ENCODE results near the gene TNFSF13B.

Gene TNFSF13B

GRCh38 chr13:108352599-108352998, 83.1 kb downstream of the TNFSF13B start:
- no peak for TF ChIP-seq CTCF (IDR thresholded peaks at IDR 0.05; ENCODE audit: borderline replicate concordance, control extremely low read depth, extremely low read depth, insufficient read depth, missing control alignments)
- in situ Hi-C loops (cut with MboI; ENCODE audit: low sequenced_read_pairs, unreplicated experiment): no loop called here
- no peak for DNase-seq (ENCODE audit: low spot score)

- DNase-seq (ENCODE audit: low spot score): no peak
- no peak for TF ChIP-seq CTCF (IDR thresholded peaks at IDR 0.05; ENCODE audit: borderline replicate concordance, control extremely low read depth, extremely low read depth, insufficient read depth, missing control alignments)
- in situ Hi-C loops (cut with MboI; ENCODE audit: low sequenced_read_pairs, unreplicated experiment): no loop called here
Measured at GRCh38 chr13:108357228-108357627, 87.7 kb downstream of the TNFSF13B start.
